Hindlimb muscle (tissue), 1 donor: ENCODE results near the gene SEL1L. TPM values are rescaled to one million over a fixed set of nuclear protein-coding genes. Genes with fewer than 3 reads are reported as not detected.
A peak's percentile ranks its signal among the peaks of the same experiment; 100 is the strongest.
"Not testable (repeated sequence)": the region's sequence is repeated elsewhere in the genome, so short reads cannot be mapped to it uniquely, and the experiment has no call there.

Source experiments
- DNase-seq: peaks from one replicate; pipeline ENCODE4 v3.0.0-alpha.2; 2013
- polyA plus RNA-seq: library from polyadenylated mRNA; unstranded; fragments of 120-200 nt; gene quantifications from one replicate; pipeline ENCODE4 v1.2.1, GENCODE V29; 2013; ENCODE audit not compliant: insufficient read length

The SEL1L gene
- polyA plus RNA-seq, 1 donor: 32.6 TPM

DNA sequence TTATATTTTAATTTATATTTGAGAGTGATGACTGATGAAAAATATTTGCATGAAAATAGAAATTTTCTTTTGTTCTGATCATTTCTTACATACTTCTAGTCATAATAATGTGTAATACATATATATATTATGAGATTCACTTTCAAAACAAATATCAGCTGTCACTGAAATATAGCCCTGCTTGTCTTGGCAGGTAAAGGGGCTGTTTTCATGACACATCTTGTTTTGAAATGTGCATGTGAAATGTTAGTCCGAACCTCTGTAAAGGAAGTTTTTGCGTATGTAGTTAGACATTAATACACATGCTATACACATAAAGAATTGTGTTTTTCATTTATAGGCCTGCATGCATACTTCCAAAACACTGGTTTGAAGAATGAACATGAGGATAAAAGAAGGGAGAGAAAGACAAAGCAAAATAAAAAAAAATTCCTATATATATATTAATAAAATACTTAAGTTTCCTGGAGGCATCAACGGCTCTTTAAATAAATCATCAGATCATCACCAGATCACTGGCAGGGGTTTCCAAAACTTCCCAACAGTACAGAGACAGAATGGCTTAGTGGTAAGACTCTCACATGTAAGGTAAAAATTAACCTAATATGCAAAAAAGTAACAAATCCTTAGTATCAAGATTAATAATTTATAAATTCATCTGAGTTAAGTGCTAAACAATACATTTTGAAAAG is 60.1 kb downstream of the SEL1L start:
- no peak for DNase-seq

GRCh38 chr14:81472096-81472800 is 61.4 kb downstream of the SEL1L start:
- DNase-seq: no peak

GRCh38 chr14:81471062-81471461 is 62.6 kb downstream of the SEL1L start:
- DNase-seq: no peak

DNA sequence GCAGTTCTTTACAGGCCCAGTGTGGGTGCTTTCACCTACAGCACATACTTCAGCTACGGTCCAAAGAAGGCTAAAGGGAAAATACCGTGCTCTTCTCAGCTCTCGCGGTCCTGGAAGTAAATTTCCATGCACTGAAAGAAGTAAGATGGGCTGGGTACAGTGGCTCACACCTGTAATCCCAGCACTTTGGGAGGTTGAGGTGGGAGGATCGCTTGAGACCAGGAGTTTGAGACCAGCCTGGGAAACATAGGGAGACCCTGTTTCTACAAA is 63.2 kb downstream of the SEL1L start:
- DNase-seq: not testable (repeated sequence)

DNA sequence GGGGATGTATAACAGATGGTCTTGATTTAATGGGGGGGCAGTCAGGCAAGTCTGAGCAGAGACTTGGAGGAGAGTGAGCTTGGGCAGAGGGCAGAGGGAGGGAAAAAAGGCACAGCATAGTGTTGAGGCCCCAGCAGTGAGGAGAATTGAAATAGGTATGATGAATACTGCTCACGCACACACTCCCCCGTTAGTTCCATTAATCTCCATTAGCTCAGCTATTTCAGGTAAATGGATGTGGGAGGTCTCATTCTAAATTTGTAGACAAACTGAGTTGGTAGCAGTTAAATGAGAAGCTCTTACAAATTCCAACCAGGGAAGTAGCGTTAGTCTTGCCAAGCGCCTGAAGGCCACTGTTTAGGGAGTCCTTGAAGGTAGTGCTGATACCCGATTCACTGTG is 66.8 kb downstream of the SEL1L start:
- no peak for DNase-seq

DNA sequence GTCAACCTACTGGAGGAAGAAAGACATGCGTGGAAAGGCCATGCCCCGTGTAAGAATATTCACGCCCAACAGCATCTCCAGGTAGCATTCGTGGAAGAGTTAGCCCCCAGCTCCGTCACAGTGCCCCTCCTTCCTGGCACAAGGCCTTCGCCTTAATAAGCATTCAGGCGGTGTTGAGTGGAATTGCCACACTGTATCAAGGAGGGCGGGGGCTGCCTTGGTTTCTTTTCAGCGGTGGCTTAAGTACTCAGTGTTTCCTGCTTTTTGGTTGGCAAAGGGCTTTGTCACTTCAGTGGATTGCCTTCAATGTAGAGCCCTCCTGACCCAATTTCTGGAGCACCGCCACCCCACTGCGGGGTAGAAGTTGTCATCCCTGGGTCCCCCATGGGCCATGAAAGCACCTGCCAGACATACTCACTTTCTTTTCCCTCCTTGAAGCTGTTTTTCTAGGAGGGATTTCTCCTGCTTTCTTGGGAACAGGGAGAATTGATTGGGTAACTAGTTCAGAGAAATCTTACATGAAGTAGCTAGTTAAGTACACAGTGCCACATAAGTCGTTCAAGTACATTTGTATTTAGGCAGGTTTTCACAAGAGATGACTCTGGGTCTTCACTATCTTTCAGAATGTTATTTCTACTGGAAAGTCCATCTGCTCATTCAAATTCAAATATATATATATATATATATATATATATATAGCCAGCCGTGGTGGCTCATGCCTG is 68.0 kb downstream of the SEL1L start:
- no peak for DNase-seq

- DNase-seq: not testable (repeated sequence)
Measured at GRCh38 chr14:81465003-81465392, 68.7 kb downstream of the SEL1L start.

- DNase-seq: peak; percentile 84
Measured at GRCh38 chr14:81464253-81465002, 69.2 kb downstream of the SEL1L start.

DNA sequence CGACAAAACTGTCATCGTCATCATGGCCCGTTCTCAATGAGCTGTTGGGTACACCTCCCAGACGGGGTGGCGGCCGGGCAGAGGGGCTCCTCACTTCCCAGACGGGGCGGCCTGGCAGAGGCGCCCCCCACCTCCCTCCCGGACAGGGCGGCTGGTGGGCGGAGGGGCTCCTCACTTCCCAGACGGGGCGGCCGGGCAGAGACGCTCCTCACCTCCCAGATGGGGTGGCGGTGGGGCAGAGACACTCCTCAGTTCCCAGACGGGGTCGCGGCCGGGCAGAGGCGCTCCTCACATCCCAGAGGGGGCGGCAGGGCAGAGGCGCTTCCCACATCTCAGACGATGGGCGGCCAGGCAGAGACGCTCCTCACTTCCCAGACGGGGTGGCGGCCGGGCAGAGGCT is 71.3 kb downstream of the SEL1L start:
- not testable (repeated sequence) for DNase-seq

- no peak for DNase-seq
Measured at GRCh38 chr14:81459912-81460311, 73.7 kb downstream of the SEL1L start.

DNA sequence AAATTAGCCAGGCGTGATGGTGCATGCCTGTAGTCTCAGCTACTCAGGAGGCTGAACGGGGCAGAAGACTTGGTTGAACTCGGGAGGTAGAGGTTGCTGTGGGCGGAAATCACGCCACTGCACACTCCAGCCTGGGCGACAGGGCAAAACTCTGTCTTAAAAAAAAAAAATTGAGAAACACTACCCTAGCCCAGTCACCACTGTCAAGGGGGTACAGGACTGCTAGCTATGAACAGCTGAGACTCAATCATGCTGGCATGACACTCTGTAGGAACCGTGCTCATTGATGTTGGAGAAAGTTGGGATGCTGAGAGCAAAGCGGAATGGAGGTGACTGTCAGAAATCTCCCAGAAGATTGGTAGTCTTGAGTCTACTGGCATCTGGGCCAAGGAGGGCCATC is 75.3 kb downstream of the SEL1L start:
- no peak for DNase-seq

- no peak for DNase-seq
Measured at GRCh38 chr14:81455390-81455789, 78.3 kb downstream of the SEL1L start.

DNA sequence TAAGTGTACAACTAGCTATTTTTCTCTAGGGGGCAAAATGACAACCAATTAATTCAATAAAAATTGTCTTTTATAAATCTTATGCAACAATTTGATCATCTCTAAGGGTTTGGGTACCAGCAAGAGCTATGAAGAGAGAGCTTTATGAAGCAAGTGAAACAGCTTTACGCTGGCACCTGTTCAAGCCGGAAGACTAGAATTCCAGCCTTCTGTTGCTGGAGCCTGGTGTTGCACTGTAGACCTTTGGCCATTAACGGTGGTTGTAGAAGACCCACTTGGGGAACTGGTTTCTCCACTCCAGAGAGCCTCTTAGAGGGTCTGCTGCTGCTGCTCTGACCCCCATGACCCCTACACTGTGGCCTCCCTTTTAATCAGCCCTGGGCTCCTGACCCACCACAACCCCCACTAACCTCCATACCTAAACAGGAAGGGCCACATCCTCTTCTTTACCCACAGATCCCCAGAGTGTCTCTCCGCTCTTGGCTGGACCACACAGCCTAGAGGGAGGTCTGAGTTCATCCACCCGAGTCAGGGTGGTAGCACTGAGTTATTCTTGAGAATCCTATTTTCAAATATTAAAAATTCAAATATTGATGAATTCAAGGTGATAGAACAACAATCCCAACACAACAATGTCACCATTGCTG is 79.0 kb downstream of the SEL1L start:
- DNase-seq: no peak

DNA sequence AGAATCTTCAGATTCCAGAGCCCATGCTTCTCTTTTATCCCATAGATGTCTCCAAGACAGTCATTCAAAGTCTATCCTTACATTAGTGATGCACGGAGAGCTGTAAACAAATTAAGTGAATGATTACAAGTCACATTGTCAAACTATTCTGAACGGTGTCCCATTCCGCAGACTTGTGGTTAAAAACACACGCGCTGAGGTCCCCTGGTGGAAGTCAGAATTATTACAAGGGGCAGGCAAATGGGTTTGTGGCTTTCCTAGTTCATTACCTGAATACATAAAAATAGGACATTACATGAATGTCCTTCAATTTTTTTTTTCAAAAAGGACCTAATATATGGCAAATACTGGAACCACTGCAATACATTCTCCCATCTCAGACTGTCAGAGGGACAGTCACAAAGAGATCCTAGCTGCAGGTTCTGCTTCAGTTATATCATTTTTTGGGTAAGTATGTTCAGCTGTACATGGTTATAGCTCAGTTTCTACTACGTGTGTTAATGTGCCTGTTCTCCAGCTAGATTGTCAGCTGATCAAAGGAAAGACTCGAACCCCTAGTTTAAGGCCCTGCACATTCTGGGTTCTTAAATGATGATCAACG is 80.4 kb downstream of the SEL1L start:
- peak; percentile 66 for DNase-seq

DNA sequence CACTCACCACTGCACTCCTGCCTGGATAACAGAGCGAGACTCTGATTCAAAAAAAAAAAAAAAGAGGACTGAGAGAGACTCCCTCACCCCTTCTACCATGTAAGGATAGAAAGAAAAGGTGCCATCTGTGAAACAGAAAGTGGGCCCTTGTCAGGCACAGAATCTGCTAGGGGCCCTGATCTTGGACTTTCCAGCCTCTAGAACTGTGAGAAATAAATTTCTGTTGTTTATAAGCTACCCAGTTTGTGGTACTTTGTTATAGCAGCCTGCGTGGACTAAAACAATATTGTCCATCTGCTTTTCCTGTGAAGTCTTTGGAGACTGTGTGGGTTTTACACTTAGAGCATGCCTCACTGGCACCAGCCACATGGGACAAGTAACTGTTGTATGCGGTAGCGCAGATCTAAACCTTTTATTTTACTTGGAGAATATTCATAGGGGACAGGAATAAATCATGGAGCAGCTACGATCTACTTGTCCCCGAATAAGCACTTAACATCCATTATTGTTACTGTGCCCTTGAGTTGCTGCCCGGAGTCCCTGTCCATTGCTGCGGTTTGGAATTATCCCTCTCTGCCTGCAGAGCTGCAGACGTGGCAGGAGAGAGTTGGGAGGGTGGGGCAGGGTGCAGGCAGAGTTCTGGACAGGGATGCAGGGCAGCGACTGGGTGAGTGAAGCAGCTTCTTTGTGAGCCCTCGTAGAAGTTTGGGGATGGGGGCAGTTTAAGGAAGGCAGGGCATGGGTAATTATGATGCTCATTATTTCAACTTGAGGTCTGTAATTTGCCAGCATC is 81.1 kb downstream of the SEL1L start:
- DNase-seq: no peak

DNA sequence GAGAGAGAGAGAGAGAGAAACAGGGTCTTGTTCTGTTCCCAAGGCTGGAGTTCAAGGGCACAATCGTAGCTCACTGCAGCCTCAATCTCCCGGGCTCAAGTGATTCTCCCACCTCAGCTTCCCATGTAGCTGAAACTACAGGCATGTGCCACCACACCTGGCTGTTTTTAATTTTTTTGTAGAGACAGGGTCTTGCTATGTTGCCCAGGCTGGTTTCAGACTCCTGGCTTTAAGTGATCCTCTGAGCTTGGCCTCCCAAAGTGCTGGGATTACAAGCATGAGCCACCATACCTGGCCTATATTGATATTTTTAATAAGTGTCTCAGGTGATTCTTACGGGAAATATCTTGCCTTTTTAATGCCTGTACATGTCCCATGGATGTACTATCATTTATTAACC is 82.7 kb downstream of the SEL1L start:
- no peak for DNase-seq

- DNase-seq: peak; percentile 92
Measured at GRCh38 chr14:81450100-81450531, 83.5 kb downstream of the SEL1L start.

GRCh38 chr14:81449576-81449975 is 84.1 kb downstream of the SEL1L start:
- DNase-seq: no peak

GRCh38 chr14:81449114-81449513 is 84.5 kb downstream of the SEL1L start:
- DNase-seq: peak; percentile 84

GRCh38 chr14:81447021-81447764 is 86.5 kb downstream of the SEL1L start:
- DNase-seq: peak; percentile 43
